Choroid plexus epithelial cell (primary cell): ENCODE measurements around the gene GYPC.
"Not testable (repeated sequence)": the region's sequence is repeated elsewhere in the genome, so short reads cannot be mapped to it uniquely, and the experiment has no call there.

Experiments used
- DNase-seq: peaks from one replicate; pipeline ENCODE4 v3.0.0-alpha.2; 2010; ENCODE audit warnings: low read depth
- H3K4me3 ChIP-seq: 2 replicates; pipeline ENCODE4 v1.5.1; 2011; ENCODE audit warnings: low read depth, mild to moderate bottlenecking, control low read depth, low read length, moderate library complexity
- TF ChIP-seq, protein P1 (sequence below): conservative IDR thresholded peaks from 2 replicates; pipeline ENCODE4 v1.5.1; 2011; ENCODE audit warnings: low read depth, mild to moderate bottlenecking, control low read depth, inconsistent platforms, low read length, moderate library complexity

The GYPC gene

GRCh38 chr2:126634273-126634861 lies 21.6 kb upstream of the GYPC start:
- TF ChIP-seq, protein P1, sequence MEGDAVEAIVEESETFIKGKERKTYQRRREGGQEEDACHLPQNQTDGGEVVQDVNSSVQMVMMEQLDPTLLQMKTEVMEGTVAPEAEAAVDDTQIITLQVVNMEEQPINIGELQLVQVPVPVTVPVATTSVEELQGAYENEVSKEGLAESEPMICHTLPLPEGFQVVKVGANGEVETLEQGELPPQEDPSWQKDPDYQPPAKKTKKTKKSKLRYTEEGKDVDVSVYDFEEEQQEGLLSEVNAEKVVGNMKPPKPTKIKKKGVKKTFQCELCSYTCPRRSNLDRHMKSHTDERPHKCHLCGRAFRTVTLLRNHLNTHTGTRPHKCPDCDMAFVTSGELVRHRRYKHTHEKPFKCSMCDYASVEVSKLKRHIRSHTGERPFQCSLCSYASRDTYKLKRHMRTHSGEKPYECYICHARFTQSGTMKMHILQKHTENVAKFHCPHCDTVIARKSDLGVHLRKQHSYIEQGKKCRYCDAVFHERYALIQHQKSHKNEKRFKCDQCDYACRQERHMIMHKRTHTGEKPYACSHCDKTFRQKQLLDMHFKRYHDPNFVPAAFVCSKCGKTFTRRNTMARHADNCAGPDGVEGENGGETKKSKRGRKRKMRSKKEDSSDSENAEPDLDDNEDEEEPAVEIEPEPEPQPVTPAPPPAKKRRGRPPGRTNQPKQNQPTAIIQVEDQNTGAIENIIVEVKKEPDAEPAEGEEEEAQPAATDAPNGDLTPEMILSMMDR: peak; percentile 81
- no peak overlapping the region for H3K4me3 ChIP-seq
- peak; percentile 54 for DNase-seq

- TF ChIP-seq, protein P1: no peak
- no peak overlapping the region for H3K4me3 ChIP-seq
- peak; percentile 95 for DNase-seq
Measured at GRCh38 chr2:126635281-126635680, 20.7 kb upstream of the GYPC start.

- H3K4me3 ChIP-seq: no peak overlapping the region
- DNase-seq: peak; percentile 38
- TF ChIP-seq, protein P1: no peak
Measured at GRCh38 chr2:126635736-126636135, 20.2 kb upstream of the GYPC start.

- no peak for DNase-seq
- TF ChIP-seq, protein P1: no peak
- no peak overlapping the region for H3K4me3 ChIP-seq
Measured at GRCh38 chr2:126637386-126637785, 18.6 kb upstream of the GYPC start.

DNA sequence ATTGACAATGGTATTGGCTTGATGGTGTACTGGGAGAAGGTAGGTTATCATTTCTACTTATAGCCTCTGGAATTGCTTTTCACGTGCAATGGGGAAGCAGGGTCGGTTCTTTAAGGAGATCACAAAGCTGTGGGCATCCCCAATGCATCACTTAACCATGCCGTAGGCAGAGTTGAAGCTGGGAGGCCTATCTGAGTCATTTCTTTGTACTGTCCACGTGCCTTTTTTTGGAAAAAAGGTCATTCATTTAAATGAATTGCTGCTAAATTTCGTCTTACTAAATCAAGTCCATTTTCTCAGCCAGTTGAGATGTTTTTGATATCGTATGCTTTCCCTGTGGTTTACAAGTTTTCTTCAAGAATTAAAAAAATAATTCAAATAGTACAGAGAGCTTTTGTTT lies 17.2 kb upstream of the GYPC start:
- TF ChIP-seq, protein P1: no peak
- no peak for DNase-seq
- no peak overlapping the region for H3K4me3 ChIP-seq

DNA sequence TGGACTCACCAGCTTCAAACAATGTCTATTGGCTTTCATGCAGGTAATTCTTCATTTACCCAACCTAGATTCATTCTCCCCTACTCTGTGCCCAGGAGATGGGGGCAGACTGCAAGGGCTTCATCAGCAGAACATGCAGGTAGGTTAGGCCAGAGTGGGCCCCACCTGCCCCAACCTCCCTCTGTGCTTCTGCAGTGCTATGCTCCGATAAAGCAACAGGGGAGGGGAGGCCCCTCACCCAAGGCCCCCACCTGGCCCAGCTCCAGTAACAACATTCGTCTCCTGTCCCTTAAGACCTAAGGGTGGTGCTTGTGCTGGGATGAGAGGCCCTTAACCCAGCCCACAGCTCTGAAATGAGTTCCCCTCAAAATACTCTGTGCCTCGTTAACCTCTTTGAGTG lies 16.7 kb upstream of the GYPC start:
- no peak overlapping the region for H3K4me3 ChIP-seq
- TF ChIP-seq, protein P1: no peak
- DNase-seq: no peak

DNA sequence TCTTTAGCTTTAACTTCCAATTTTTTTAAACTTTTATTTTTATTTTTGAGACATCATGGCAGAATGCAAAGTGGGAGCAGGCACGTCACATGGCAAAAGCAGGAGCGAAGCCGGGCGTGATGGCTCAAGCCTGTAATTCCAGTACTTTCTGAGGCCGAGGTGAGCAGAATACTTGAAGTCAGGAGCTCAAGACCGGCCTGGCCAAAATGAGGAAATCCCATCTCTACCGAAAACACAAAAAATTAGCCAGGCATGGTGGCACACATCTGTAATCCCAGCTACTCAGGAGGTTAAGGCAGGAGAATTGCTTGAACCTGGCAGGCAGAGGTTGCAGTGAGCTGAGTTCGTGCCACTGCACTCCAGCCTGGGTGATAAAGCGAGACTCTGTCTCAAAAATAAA lies 14.7 kb upstream of the GYPC start:
- not testable (repeated sequence) for DNase-seq, H3K4me3 ChIP-seq
